Uterus (tissue), 2 donors: ENCODE measurements around the gene SZT2.

Experiments
- POLR2A ChIP-seq, 2 donors: fragments of 450-650 bp; IDR thresholded peaks; one replicate each; pipeline ENCODE4 v1.6.1; 2016; ENCODE audit warnings: antibody characterized with exemption in 2 of 2, mild to moderate bottlenecking in 1 of 2, moderate library complexity in 1 of 2
- TF ChIP-seq, protein P1 (sequence below), 4 experiments: fragments of 200-600 bp in 2 of 4; fragments of 450-650 bp in 2 of 4; sonication (generic) in 2 of 4; IDR thresholded peaks; one replicate each; pipeline ENCODE4 v1.5.1; 2016 to 2019; ENCODE audit warnings: antibody characterized with exemption in 4 of 4, mild to moderate bottlenecking in 2 of 4, moderate library complexity in 1 of 4

DNA sequence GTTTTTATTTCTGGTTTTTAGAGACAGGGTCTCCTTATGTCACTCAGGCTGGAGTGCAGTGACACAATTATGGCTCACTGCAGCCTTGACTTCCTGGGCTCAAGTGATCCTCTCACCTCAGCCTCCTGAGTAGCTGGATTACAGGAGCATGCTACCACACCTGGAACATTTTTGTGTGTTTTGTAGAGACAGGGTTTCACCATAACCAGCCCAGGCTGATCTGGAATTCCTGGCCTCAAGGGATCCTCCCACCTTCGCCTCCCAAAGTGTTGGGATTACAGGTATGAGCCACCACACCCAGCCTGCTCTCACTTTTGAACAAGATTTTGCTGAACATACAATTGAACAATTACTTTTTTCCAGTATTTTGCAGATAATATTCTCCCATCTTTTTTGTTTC, 88.0 kb downstream of the SZT2 start:
- TF ChIP-seq, protein P1, sequence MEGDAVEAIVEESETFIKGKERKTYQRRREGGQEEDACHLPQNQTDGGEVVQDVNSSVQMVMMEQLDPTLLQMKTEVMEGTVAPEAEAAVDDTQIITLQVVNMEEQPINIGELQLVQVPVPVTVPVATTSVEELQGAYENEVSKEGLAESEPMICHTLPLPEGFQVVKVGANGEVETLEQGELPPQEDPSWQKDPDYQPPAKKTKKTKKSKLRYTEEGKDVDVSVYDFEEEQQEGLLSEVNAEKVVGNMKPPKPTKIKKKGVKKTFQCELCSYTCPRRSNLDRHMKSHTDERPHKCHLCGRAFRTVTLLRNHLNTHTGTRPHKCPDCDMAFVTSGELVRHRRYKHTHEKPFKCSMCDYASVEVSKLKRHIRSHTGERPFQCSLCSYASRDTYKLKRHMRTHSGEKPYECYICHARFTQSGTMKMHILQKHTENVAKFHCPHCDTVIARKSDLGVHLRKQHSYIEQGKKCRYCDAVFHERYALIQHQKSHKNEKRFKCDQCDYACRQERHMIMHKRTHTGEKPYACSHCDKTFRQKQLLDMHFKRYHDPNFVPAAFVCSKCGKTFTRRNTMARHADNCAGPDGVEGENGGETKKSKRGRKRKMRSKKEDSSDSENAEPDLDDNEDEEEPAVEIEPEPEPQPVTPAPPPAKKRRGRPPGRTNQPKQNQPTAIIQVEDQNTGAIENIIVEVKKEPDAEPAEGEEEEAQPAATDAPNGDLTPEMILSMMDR (IDR thresholded peaks at IDR 0.05): no peak
- TF ChIP-seq POLR2A (IDR thresholded peaks at IDR 0.05): no peak
